ENCODE results near the gene NLGN1.

DNA sequence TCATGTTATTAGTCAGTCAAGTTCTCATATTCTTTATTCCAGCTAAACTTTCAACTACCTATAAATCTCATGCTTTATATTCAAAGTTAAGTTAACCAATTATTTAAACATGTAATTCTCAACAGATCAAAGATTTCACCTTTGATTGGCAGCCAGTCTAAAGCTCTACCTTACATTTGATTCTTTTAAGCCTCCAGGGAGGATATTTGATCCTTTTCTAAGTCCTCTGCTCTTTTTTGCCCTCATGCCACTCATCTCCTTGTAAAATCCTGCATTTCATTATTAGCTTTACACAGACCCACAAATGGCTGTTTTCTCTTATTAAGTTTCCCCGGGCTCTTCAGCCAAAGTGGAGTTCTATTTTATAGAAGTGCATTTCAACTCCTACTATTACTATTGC, 134.1 kb downstream of the NLGN1 start:
- no peak for TF ChIP-seq POLR2AphosphoS5 (IDR thresholded peaks at IDR 0.05; ENCODE audit: low read depth, low read length)
- no peak for TF ChIP-seq SIN3A (IDR thresholded peaks at IDR 0.05; ENCODE audit: borderline replicate concordance, insufficient read depth, low read length)
- TF ChIP-seq, protein P1, sequence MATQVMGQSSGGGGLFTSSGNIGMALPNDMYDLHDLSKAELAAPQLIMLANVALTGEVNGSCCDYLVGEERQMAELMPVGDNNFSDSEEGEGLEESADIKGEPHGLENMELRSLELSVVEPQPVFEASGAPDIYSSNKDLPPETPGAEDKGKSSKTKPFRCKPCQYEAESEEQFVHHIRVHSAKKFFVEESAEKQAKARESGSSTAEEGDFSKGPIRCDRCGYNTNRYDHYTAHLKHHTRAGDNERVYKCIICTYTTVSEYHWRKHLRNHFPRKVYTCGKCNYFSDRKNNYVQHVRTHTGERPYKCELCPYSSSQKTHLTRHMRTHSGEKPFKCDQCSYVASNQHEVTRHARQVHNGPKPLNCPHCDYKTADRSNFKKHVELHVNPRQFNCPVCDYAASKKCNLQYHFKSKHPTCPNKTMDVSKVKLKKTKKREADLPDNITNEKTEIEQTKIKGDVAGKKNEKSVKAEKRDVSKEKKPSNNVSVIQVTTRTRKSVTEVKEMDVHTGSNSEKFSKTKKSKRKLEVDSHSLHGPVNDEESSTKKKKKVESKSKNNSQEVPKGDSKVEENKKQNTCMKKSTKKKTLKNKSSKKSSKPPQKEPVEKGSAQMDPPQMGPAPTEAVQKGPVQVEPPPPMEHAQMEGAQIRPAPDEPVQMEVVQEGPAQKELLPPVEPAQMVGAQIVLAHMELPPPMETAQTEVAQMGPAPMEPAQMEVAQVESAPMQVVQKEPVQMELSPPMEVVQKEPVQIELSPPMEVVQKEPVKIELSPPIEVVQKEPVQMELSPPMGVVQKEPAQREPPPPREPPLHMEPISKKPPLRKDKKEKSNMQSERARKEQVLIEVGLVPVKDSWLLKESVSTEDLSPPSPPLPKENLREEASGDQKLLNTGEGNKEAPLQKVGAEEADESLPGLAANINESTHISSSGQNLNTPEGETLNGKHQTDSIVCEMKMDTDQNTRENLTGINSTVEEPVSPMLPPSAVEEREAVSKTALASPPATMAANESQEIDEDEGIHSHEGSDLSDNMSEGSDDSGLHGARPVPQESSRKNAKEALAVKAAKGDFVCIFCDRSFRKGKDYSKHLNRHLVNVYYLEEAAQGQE (IDR thresholded peaks at IDR 0.05; ENCODE audit: insufficient read depth in 1 of 2, low read depth in 2 of 2, low read length in 2 of 2), result no peak
- TF ChIP-seq TAF1 (IDR thresholded peaks at IDR 0.05; ENCODE audit: borderline replicate concordance, insufficient read depth, low read length), result no peak
